Endometrial microvascular endothelial cells (primary cell): ENCODE measurements around the gene RPLP2. TPM values are rescaled to one million over a fixed set of nuclear protein-coding genes. Genes with fewer than 3 reads are reported as not detected.

Source experiments
- in situ Hi-C: cut with HindIII; loops from 2 replicates; pipeline ENCODE4 v1.10.0; 2017; ENCODE audit warnings: low sequenced_read_pairs, low pct_unique_long_range_greater_than_20kb; ENCODE audit errors: inconsistent ontology term
- total RNA-seq: library from RNA; depleted of rRNA; stranded (reverse); fragments of >200 nt; gene quantifications from one replicate; pipeline ENCODE4 v1.2.3, GENCODE V29; 2015; ENCODE audit errors: inconsistent ontology term

RPLP2 gene
- total RNA-seq, 1 donor from 2014 or later: 402 TPM

- in situ Hi-C loops: no loop called here
These were observed 9.6 kb downstream of the RPLP2 start for GRCh38 chr11:819129-819931.

- in situ Hi-C loops: no loop called here
These were observed 10.3 kb downstream of the RPLP2 start for GRCh38 chr11:819943-820649.

DNA sequence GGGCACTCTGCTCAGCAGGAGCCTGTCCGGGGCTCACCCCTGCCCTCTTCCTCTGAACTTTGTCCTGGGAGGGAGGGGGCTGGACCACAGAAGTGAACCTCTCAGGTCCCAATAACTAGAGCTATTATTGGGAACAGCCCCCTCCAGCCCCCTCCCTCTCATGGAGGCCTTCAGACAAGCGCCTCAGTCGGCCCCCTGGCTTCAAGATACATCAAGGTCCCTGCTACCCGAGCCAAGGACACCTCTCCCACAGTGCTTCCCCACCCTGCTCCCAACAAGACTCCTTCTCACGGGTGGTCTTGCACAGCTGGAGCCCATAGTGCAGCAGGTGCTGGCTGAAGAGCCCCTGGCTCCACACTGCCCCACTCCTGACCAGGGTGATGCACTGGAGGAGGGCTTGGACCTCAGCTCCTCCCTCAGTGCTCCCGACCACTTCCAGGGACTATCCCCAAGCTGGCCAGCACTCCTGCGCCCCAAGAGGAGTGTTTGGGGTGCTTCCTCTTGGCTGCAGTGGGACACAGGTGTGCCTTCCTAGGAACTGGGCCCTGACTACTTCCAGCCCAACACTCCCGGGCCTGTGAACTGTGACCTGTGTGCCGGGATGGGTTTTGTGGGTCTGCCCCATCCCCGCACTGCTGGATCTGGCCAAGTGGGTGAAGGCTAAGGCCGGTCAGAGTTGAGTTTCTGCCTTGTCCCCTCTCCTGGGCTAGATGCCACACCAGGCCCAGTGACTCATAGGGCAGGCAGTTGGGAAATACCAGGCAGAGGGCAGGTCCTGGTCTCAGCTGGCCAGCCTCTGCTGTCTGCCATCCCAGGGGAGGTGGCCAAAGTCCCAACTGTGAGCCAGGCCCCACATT, 11.1 kb downstream of the RPLP2 start:
- in situ Hi-C loops: no loop called here

- in situ Hi-C loops: no loop called here
These were observed 12.0 kb downstream of the RPLP2 start for GRCh38 chr11:821512-822371.

- in situ Hi-C loops: no loop called here
These were observed 13.9 kb downstream of the RPLP2 start for GRCh38 chr11:823441-824291.

GRCh38 chr11:824292-824880, 14.6 kb downstream of the RPLP2 start:
- in situ Hi-C loops: no loop called here

GRCh38 chr11:824942-825341, 15.2 kb downstream of the RPLP2 start:
- in situ Hi-C loops: no loop called here

DNA sequence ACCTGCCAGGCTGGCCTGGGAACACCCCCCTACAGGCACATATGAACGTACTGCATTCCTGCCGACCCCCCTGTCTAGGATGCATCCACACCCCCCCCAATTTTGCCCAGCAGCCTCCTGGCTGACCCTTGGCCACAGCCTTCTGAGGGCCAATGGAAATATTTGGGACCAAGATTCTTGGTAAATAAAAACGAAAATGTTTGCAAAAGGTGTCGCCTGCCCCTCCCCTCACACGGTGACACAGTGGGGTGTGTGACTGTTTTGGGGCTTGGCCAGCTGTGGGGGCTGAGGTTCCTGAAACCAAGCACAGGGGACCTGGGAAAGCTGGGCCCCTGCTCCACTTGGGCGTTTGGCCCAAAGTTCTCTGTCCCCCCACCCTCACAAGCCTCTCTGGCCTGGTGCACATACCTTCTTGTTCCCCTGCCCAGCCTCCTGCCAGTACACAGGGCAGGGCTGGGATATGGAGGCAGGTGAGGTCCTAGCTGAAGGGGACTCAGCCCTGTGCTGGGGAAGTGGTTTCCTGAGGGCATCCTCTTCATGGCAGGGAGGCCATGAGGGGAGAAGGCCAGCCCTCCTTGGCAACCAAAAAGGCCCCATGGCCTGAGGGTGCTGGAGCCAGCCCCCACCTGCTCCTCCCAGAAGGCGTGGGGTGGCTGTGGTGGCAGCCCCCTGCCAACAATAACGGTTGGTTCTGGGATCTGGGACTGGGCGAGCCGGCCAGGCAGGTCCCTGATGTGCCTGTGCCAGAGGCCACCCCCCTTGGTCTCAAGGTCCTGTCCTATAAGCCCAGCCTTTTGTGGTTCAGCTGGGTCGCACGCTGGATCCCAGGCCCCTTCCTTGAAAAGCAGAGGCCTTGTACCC, 15.8 kb downstream of the RPLP2 start:
- in situ Hi-C loops: no loop called here

DNA sequence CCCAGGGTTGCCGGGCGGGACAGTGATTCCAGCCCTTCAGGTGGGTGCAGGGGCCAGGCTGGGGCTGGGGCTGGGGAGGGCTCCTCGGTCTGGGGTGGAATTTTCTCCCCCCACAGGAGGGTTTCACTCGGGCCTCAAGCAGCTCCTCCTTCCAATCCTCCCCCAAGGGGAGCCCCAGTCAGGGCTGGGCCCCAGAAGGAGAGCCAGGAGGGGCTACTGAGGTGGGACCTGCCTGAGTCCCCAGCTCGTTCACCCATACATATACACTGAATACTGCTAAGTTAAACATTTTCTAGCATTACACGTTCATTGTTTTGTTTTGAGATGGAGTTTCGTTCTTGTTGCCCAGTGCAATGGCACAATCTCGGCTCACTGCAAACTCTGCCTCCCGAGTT, 16.5 kb downstream of the RPLP2 start:
- in situ Hi-C loops: no loop called here

DNA sequence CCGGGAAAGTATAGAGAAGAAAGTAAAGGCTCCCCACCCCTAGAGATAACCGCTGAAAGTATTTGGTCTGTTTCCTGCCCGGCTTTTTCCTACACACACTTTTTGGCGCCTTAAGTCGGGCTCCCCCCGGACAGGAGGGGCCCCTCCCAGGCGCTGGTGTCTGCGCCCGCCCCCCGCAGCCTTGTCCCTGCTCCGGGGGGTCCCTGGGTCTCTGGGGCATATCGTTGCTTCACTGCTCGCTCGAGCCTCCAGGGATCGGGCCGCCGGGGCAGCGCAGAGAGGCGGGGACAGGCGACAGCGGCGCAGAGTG, 17.0 kb downstream of the RPLP2 start:
- in situ Hi-C loops: no loop called here

- in situ Hi-C loops: no loop called here
These were observed 17.6 kb downstream of the RPLP2 start for GRCh38 chr11:827146-827896.

GRCh38 chr11:827897-828192, 18.1 kb downstream of the RPLP2 start, which contains the start of gene CRACR2B:
Gene CRACR2B, plus strand, starts transcription at chr11:827919. Its CDS starts 689 bp downstream, at chr11:828608.
- in situ Hi-C loops: no loop called here

DNA sequence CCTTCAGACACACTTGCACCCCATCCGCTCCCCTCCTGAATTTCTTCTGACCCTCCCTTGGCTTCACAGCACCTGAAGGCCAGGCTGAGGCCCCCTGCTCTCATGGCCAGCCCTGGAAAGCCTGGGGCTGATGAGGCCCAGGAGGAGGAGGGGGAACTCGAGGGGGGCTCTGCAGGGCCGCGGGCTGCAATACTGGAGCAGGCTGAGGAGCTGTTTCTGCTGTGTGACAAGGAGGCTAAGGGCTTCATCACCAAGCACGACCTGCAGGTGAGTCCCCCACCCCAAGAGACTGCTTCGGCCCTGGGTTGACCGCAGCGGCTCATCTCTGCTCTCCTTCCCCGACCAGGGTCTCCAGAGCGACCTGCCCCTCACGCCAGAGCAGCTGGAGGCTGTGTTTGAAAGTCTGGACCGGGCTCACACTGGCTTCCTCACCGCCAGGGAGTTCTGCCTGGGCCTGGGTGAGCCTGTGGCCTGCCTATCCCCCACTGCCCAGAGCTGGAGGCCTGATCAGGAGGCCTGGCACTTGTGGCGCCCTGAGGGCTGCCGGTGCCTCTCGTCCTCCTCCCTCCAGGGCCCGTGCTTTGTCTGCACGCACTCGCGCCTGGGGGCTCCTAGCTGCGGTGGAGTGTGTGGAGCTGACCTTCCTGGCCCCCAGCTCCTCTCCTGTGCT, 18.9 kb downstream of the RPLP2 start:
- in situ Hi-C loops: no loop called here

DNA sequence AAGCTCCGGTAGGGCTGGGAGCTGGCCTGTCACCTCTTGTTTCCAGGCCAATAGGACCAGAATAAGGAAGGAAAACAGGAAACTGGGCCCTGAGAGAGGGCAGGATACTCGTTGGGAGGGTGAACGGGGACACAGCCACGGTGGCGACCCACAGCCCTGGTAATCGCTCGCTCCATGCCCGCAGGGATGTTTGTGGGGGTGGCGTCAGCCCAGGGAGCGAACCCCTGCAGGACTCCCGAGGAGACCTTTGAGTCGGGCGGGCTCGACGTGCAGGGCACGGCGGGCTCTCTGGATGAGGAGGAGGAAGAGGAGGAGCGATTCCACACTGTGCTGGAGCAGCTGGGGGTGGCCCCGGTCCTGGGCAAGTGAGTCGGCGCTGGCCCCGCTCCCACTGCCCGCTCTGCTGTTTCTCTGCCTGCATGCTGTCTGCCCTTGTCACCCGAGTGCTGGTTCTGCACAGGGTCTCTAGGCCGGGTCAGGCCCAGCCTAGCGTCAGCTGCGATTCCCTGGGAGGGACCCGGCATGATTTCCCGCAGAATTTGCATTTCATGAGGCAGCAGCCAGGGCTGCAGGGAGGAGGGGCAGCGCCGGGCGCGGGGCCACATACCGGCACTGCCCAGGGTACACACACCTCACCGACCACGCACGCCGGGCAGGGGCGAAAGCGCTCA, 19.5 kb downstream of the RPLP2 start:
- in situ Hi-C loops: no loop called here

GRCh38 chr11:829847-830294, 20.1 kb downstream of the RPLP2 start:
- in situ Hi-C loops: no loop called here
